Islet of Langerhans (tissue), 1 donor: Measurements from ENCODE around the gene BEX1.
"Not testable (repeated sequence)": the region's sequence is repeated elsewhere in the genome, so short reads cannot be mapped to it uniquely, and the experiment has no call there.

Experiments used
- FAIRE-seq: peaks from one replicate; lab custom pipeline; 2011; peaks lifted over from hg19 to GRCh38; lab: Jason Lieb, UNC

Gene BEX1

GRCh38 chrX:103063918-103064434, at the start of gene BEX1:
Gene BEX1, minus strand, starts transcription at chrX:103064171. Its CDS starts 897 bp downstream, at chrX:103063274.
- peak; percentile 38 for FAIRE-seq

GRCh38 chrX:103109497-103109896, 45.5 kb upstream of the BEX1 start:
- FAIRE-seq, result not testable (repeated sequence)

- no peak for FAIRE-seq
Measured at GRCh38 chrX:103107836-103108235, 43.9 kb upstream of the BEX1 start.

- FAIRE-seq, result not testable (repeated sequence)
Measured at GRCh38 chrX:103107227-103107737, 43.3 kb upstream of the BEX1 start.

- FAIRE-seq, result not testable (repeated sequence)
Measured at GRCh38 chrX:103104370-103104769, 40.4 kb upstream of the BEX1 start.

GRCh38 chrX:103103866-103104265, 39.9 kb upstream of the BEX1 start:
- not testable (repeated sequence) for FAIRE-seq

GRCh38 chrX:103101299-103102042, 37.5 kb upstream of the BEX1 start:
- no peak for FAIRE-seq

- FAIRE-seq, result no peak
Measured at GRCh38 chrX:103100484-103100883, 36.5 kb upstream of the BEX1 start.

- FAIRE-seq, result no peak
Measured at GRCh38 chrX:103099691-103100090, 35.7 kb upstream of the BEX1 start.

- no peak for FAIRE-seq
Measured at GRCh38 chrX:103098488-103098887, 34.5 kb upstream of the BEX1 start.

- no peak for FAIRE-seq
Measured at GRCh38 chrX:103092942-103093341, 29.0 kb upstream of the BEX1 start, which contains the start of gene NXF3. Gene NXF3, minus strand, starts transcription at chrX:103093143. Its CDS starts 120 bp downstream, at chrX:103093023.

GRCh38 chrX:103081051-103081450, 17.1 kb upstream of the BEX1 start:
- no peak for FAIRE-seq

- FAIRE-seq, result no peak
Measured at GRCh38 chrX:103073467-103073866, 9.5 kb upstream of the BEX1 start.

GRCh38 chrX:103066606-103067005, 2.6 kb upstream of the BEX1 start:
- FAIRE-seq, result no peak

- no peak for FAIRE-seq
Measured at GRCh38 chrX:103063191-103063845, 653 bp downstream of the BEX1 start.

GRCh38 chrX:103061486-103061885, 2.5 kb downstream of the BEX1 start:
- no peak for FAIRE-seq

GRCh38 chrX:103056902-103057301, 7.1 kb downstream of the BEX1 start:
- FAIRE-seq, result no peak

GRCh38 chrX:103052625-103053024, 11.3 kb downstream of the BEX1 start:
- FAIRE-seq, result no peak

GRCh38 chrX:103051260-103051789, 12.6 kb downstream of the BEX1 start:
- no peak for FAIRE-seq

- FAIRE-seq, result not testable (repeated sequence)
Measured at GRCh38 chrX:103033371-103033770, 30.6 kb downstream of the BEX1 start.

GRCh38 chrX:103017542-103017941, 46.4 kb downstream of the BEX1 start:
- FAIRE-seq, result no peak

GRCh38 chrX:103012945-103013344, 51.0 kb downstream of the BEX1 start:
- FAIRE-seq, result no peak
